BE2C (cell line): ENCODE data around the gene RPP30. TPM values are rescaled to one million over a fixed set of nuclear protein-coding genes. Genes with fewer than 3 reads are reported as not detected.

ENCODE experiments used
- DNase-seq: peaks from one replicate; pipeline ENCODE4 v3.0.0-alpha.2; 2020
- H3K27me3 ChIP-seq: fragments of 250-450 bp; sonication (Bioruptor Pico); 2 replicates; pipeline ENCODE4 v1.5.1; 2020; ENCODE audit warnings: mild to moderate bottlenecking
- H3K36me3 ChIP-seq: fragments of 250-450 bp; sonication (Bioruptor Pico); 2 replicates; pipeline ENCODE4 v1.5.1; 2020; ENCODE audit warnings: mild to moderate bottlenecking
- H3K4me1 ChIP-seq: fragments of 250-450 bp; sonication (Bioruptor Pico); 2 replicates; pipeline ENCODE4 v1.5.1; 2020
- H3K4me3 ChIP-seq: 2 replicates; pipeline ENCODE4 v1.5.1; 2011; ENCODE audit warnings: low read depth, low read length
- H3K9me3 ChIP-seq: fragments of 250-450 bp; sonication (Bioruptor Pico); 2 replicates; pipeline ENCODE4 v1.5.1; 2020
- CTCF ChIP-seq: IDR thresholded peaks from 2 replicates; pipeline ENCODE4 v1.5.1; 2012; ENCODE audit warnings: mild to moderate bottlenecking, low read depth, low read length
- polyA plus RNA-seq: library from polyadenylated mRNA; unstranded; fragments of >200 nt; gene quantifications from one replicate; pipeline ENCODE4 v1.2.1, GENCODE V29; 2012; ENCODE audit warnings: low read depth, missing spikeins; ENCODE audit not compliant: insufficient read length, insufficient read depth

RPP30 gene
- 44.6 TPM for polyA plus RNA-seq

- peak; percentile 88 for DNase-seq
- no peak for TF ChIP-seq CTCF
These were observed at the start of gene RPP30 for GRCh38 chr10:90871766-90872647. Gene RPP30 (plus strand): TSS chr10:90871974. CDS start chr10:90871987, 13 bp downstream.

GRCh38 chr10:90822508-90822907, 49.3 kb upstream of the RPP30 start:
- no peaks in the 10 kb centered on the region for H3K9me3 ChIP-seq
- H3K36me3 ChIP-seq = no peaks in the 10 kb centered on the region
- no peaks in the 10 kb centered on the region for H3K27me3 ChIP-seq
- no peak for DNase-seq
- no peak overlapping the region for H3K4me3 ChIP-seq
- H3K4me1 ChIP-seq = no peaks in the 10 kb centered on the region
- TF ChIP-seq CTCF = no peak

More at GRCh38 chr10:90871766-90872647, at the start of gene RPP30:
- H3K36me3 ChIP-seq = peaks cover 8% of the 10 kb centered on the region
- peak within 1 kb of the TSS; percentile 90 for H3K4me3 ChIP-seq
- H3K9me3 ChIP-seq = no peaks in the 10 kb centered on the region
- H3K27me3 ChIP-seq = no peaks in the 10 kb centered on the region
- no peaks in the 10 kb centered on the region for H3K4me1 ChIP-seq

GRCh38 chr10:90832111-90832510, 39.7 kb upstream of the RPP30 start:
- Histone ChIP-seq H3K4me1 (no peaks in the 10 kb centered on the region), H3K27me3 (no peaks in the 10 kb centered on the region), H3K36me3 (no peaks in the 10 kb centered on the region), H3K9me3 (no peaks in the 10 kb centered on the region), H3K4me3 (no peak overlapping the region)
- TF ChIP-seq CTCF = no peak
- no peak for DNase-seq

- TF ChIP-seq CTCF = no peak
- Histone ChIP-seq H3K27me3 (no peaks in the 10 kb centered on the region), H3K4me1 (no peaks in the 10 kb centered on the region), H3K4me3 (no peak overlapping the region), H3K36me3 (no peaks in the 10 kb centered on the region), H3K9me3 (no peaks in the 10 kb centered on the region)
- DNase-seq = no peak
These were observed 37.4 kb upstream of the RPP30 start for GRCh38 chr10:90834326-90834725.

- H3K4me1 ChIP-seq = no peaks in the 10 kb centered on the region
- TF ChIP-seq CTCF = no peak
- no peak overlapping the region for H3K4me3 ChIP-seq
- H3K9me3 ChIP-seq = no peaks in the 10 kb centered on the region
- peaks cover 4% of the 10 kb centered on the region; the same call in 1 of the 2 replicates for H3K27me3 ChIP-seq
- DNase-seq = no peak
- no peaks in the 10 kb centered on the region for H3K36me3 ChIP-seq
These were observed 34.3 kb upstream of the RPP30 start for GRCh38 chr10:90837486-90837885.

- TF ChIP-seq CTCF = no peak
- Histone ChIP-seq H3K36me3 (no peaks in the 10 kb centered on the region), H3K9me3 (no peaks in the 10 kb centered on the region), H3K27me3 (peaks cover 7% of the 10 kb centered on the region; the same call in 1 of the 2 replicates), H3K4me1 (no peaks in the 10 kb centered on the region), H3K4me3 (no peak overlapping the region)
- DNase-seq = no peak
These were observed 29.0 kb upstream of the RPP30 start for GRCh38 chr10:90842725-90843124.
